Duodenal mucosa (tissue), 2 donors: Measurements from ENCODE around the gene PDLIM5.

Source experiments
- H3K27ac ChIP-seq: one replicate; pipeline ENCODE4 v1.7.0; 2013; ENCODE audit warnings: low read depth, low read length
- H3K27me3 ChIP-seq, 2 donors: one replicate each; pipeline ENCODE4 v1.7.0; 2013; ENCODE audit warnings: low read length in 2 of 2, control low read depth in 1 of 2; ENCODE audit not compliant: insufficient read depth in 2 of 2, control insufficient read depth in 1 of 2
- H3K36me3 ChIP-seq, 2 donors: one replicate each; pipeline ENCODE4 v1.7.0; 2013; ENCODE audit warnings: low read length in 2 of 2, control low read depth in 1 of 2; ENCODE audit not compliant: insufficient read depth in 2 of 2, control insufficient read depth in 1 of 2
- H3K4me1 ChIP-seq, 2 donors: one replicate each; pipeline ENCODE4 v1.7.0; 2013; ENCODE audit warnings: low read length in 2 of 2, control low read depth in 1 of 2; ENCODE audit not compliant: insufficient read depth in 2 of 2, control insufficient read depth in 1 of 2
- H3K4me3 ChIP-seq, 2 donors: one replicate each; pipeline ENCODE4 v1.7.0; 2013; ENCODE audit warnings: low read length in 2 of 2, low read depth in 1 of 2
- H3K9ac ChIP-seq, 2 donors: one replicate each; pipeline ENCODE4 v1.7.0; 2013; ENCODE audit warnings: low read length in 2 of 2, low read depth in 1 of 2
- H3K9me3 ChIP-seq, 2 donors: one replicate each; pipeline ENCODE4 v1.7.0; 2013; ENCODE audit warnings: low read length in 2 of 2, control low read depth in 1 of 2; ENCODE audit not compliant: control insufficient read depth in 1 of 2

The PDLIM5 gene

GRCh38 chr4:94458682-94459081 lies 6.9 kb downstream of the PDLIM5 start:
- Histone ChIP-seq H3K36me3 (peaks cover 4 to 5% of the 10 kb centered on the region in 2 donors), H3K9ac (no peak overlapping the region), H3K27me3 (no peaks in the 10 kb centered on the region), H3K4me3 (no peak overlapping the region), H3K9me3 (no peaks in the 10 kb centered on the region), H3K27ac (no peak overlapping the region), H3K4me1 (peaks cover 6 to 33% of the 10 kb centered on the region in 2 donors)

- Histone ChIP-seq H3K36me3 (peaks cover 4 to 5% of the 10 kb centered on the region in 2 donors), H3K9ac (no peak overlapping the region), H3K9me3 (no peaks in the 10 kb centered on the region), H3K27me3 (no peaks in the 10 kb centered on the region), H3K4me1 (peaks cover 2 to 38% of the 10 kb centered on the region in 2 donors), H3K4me3 (no peak overlapping the region), H3K27ac (no peak overlapping the region)
Measured at GRCh38 chr4:94459462-94460161, 7.9 kb downstream of the PDLIM5 start.

DNA sequence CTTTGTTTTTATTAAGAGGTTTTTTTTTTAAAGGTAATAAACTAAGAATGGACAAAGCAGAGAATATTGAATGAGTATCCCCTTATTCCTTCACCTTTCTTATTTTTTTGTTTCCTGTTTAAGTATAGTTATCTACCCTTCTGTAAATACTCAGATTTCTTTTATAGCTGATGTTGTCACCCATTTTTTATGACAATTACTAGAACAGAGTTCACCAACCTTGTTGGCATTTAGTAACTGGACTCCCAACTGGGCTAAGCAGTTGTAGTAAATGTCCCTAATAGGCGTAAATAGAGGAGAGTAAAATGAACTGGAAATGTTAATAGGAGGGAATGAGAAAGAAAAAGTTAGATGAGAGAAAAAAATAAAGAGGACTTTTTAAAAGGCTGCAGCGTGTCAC lies 9.8 kb downstream of the PDLIM5 start:
- no peaks in the 10 kb centered on the region for H3K9me3 ChIP-seq
- H3K9ac ChIP-seq = no peak overlapping the region
- H3K4me1 ChIP-seq = peaks cover 4 to 30% of the 10 kb centered on the region in 2 donors
- H3K36me3 ChIP-seq = peaks cover 4% of the 10 kb centered on the region in 2 donors
- H3K4me3 ChIP-seq = no peak overlapping the region
- H3K27me3 ChIP-seq = no peaks in the 10 kb centered on the region
- H3K27ac ChIP-seq = no peak overlapping the region

DNA sequence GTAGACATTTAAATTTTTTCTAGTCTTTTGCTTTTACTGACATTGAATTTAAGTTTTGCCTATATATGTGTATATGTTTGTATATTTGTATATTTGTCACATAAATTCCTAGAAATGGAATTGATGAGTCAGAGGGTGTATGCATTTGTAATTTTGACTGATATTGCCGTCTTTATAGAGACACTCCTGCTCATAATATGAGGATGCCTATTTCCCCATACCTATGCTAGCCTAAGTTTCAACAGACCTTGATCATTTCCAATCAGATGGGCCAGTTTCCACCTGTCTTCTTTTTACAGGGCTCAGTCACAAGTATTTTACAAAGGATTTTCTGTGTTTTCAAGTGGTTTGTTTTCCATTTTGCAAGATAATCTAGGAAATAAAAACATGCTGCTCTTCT lies 10.8 kb downstream of the PDLIM5 start:
- no peaks in the 10 kb centered on the region for H3K36me3 ChIP-seq
- H3K9ac ChIP-seq = no peak overlapping the region
- H3K9me3 ChIP-seq = no peaks in the 10 kb centered on the region
- no peak overlapping the region for H3K27ac ChIP-seq
- H3K27me3 ChIP-seq = no peaks in the 10 kb centered on the region
- peaks cover 4 to 28% of the 10 kb centered on the region in 2 donors for H3K4me1 ChIP-seq
- H3K4me3 ChIP-seq = no peak overlapping the region

DNA sequence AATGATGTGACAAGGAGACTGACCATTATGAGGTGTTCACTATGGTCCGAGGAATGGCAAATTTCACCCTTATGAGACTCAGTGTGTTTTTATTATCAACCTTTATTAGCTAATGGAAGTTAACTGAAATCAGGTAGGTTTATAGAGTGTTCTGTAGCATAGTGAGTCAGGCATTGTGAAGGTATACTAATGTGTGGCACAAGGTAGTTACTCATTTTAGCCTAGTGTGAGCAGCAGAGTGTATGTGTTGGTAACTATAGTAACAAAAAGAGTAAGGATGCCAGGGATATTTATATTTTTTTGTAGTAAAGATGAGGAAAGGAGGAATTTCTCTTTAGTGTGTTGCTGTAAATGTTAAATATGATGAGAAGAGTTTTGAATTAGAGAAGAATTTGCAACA lies 12.0 kb downstream of the PDLIM5 start:
- no peak overlapping the region for H3K27ac ChIP-seq
- H3K27me3 ChIP-seq = no peaks in the 10 kb centered on the region
- H3K36me3 ChIP-seq = no peaks in the 10 kb centered on the region
- peaks cover 4 to 21% of the 10 kb centered on the region in 2 donors for H3K4me1 ChIP-seq
- no peaks in the 10 kb centered on the region for H3K9me3 ChIP-seq
- no peak overlapping the region for H3K9ac ChIP-seq
- no peak overlapping the region for H3K4me3 ChIP-seq

- H3K27ac ChIP-seq = no peak overlapping the region
Measured at GRCh38 chr4:94466371-94466770, 14.6 kb downstream of the PDLIM5 start.

DNA sequence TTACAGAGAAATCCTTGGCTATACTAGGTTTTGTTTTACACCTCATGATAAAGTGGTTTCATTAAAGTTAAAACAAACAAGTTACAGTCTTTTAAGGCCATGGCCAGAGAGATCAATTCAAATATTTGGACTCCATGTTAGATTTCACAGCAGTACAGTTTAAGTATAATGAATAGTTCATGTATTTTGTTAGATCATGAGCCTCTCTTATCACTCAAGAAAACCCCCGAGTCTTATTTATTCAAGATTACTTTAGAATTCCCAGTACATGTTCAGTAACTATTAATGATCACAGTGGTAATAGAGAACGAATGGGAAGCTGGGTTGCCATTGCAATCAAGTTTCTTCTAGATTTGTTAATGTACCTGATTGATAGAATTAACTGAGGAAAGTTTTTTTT lies 15.2 kb downstream of the PDLIM5 start:
- H3K36me3 ChIP-seq = no peaks in the 10 kb centered on the region
- no peaks in the 10 kb centered on the region for H3K9me3 ChIP-seq
- no peak overlapping the region for H3K4me3 ChIP-seq
- peaks cover 4 to 13% of the 10 kb centered on the region in 2 donors for H3K4me1 ChIP-seq
- H3K27ac ChIP-seq = no peak overlapping the region
- H3K9ac ChIP-seq = no peak overlapping the region
- H3K27me3 ChIP-seq = no peaks in the 10 kb centered on the region

More at GRCh38 chr4:94466371-94466770, 14.6 kb downstream of the PDLIM5 start:
- Histone ChIP-seq H3K9me3 (no peaks in the 10 kb centered on the region), H3K4me1 (peaks cover 4 to 16% of the 10 kb centered on the region in 2 donors), H3K36me3 (no peaks in the 10 kb centered on the region), H3K4me3 (no peak overlapping the region), H3K9ac (no peak overlapping the region), H3K27me3 (no peaks in the 10 kb centered on the region)

DNA sequence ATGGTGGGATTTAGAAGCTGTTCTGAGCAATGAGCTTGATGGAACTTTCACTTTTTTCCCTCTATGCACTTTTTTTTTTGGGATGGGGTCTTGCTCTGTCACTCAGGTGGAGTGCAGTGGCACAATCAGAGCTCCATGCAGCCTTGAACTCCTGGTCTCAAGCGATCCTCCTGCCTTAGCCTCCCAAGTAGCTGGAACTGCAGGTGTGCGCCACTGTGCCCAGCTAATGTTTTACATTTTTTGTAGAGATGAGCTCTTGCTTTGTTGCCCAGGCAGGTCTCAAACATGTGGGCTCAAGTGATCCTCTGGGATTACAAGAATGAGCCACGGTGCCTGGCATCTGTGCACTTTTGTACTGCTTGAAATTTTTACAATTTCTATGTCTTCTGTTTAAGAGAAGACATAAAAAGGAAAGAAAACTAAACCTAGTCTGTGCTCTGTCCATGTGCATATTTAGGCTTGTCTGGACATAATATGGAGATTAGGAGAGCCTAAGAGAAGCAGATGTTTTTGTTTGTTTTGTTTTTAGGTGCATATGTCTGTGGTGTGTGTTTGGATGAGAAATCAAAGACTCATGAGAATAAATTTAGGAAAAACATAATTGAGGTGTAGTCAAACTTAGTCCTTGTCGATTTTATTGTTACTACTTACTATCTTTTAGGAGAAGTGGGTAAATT lies 16.5 kb downstream of the PDLIM5 start:
- Histone ChIP-seq H3K9ac (no peak overlapping the region), H3K27ac (no peak overlapping the region), H3K27me3 (no peaks in the 10 kb centered on the region), H3K4me1 (peaks cover 12 to 20% of the 10 kb centered on the region in 2 donors), H3K4me3 (no peak overlapping the region), H3K9me3 (no peaks in the 10 kb centered on the region), H3K36me3 (no peaks in the 10 kb centered on the region)

GRCh38 chr4:94469221-94469784 lies 17.6 kb downstream of the PDLIM5 start:
- H3K27ac ChIP-seq = no peak overlapping the region
- no peak overlapping the region for H3K4me3 ChIP-seq
- no peaks in the 10 kb centered on the region for H3K36me3 ChIP-seq
- H3K9ac ChIP-seq = no peak overlapping the region
- H3K9me3 ChIP-seq = no peaks in the 10 kb centered on the region
- H3K27me3 ChIP-seq = no peaks in the 10 kb centered on the region
- peaks cover 11 to 18% of the 10 kb centered on the region in 2 donors for H3K4me1 ChIP-seq

DNA sequence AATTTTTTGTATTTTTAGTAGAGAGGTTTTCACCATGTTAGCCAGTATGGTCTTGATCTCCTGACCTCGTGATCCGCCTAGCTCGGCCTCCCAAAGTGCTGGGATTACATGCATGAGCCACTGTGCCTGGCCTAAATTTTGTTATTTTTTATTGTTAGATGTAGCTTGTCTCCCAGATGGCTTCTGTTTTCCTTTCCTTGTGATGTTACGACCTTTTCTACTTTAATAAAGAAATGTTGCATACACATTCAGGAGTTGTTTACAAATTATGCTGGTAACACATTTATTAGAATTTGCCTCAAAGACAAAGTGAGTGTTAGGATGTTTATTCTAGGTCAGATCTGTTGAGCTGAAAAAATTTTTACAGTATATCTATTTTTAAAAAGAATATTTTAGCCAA lies 18.4 kb downstream of the PDLIM5 start:
- no peak overlapping the region for H3K9ac ChIP-seq
- no peaks in the 10 kb centered on the region for H3K36me3 ChIP-seq
- no peaks in the 10 kb centered on the region for H3K27me3 ChIP-seq
- H3K9me3 ChIP-seq = no peaks in the 10 kb centered on the region
- peaks cover 8 to 22% of the 10 kb centered on the region in 2 donors for H3K4me1 ChIP-seq
- no peak overlapping the region for H3K4me3 ChIP-seq
- no peak overlapping the region for H3K27ac ChIP-seq
